ENCODE data around the gene SETBP1.

The SETBP1 gene

DNA sequence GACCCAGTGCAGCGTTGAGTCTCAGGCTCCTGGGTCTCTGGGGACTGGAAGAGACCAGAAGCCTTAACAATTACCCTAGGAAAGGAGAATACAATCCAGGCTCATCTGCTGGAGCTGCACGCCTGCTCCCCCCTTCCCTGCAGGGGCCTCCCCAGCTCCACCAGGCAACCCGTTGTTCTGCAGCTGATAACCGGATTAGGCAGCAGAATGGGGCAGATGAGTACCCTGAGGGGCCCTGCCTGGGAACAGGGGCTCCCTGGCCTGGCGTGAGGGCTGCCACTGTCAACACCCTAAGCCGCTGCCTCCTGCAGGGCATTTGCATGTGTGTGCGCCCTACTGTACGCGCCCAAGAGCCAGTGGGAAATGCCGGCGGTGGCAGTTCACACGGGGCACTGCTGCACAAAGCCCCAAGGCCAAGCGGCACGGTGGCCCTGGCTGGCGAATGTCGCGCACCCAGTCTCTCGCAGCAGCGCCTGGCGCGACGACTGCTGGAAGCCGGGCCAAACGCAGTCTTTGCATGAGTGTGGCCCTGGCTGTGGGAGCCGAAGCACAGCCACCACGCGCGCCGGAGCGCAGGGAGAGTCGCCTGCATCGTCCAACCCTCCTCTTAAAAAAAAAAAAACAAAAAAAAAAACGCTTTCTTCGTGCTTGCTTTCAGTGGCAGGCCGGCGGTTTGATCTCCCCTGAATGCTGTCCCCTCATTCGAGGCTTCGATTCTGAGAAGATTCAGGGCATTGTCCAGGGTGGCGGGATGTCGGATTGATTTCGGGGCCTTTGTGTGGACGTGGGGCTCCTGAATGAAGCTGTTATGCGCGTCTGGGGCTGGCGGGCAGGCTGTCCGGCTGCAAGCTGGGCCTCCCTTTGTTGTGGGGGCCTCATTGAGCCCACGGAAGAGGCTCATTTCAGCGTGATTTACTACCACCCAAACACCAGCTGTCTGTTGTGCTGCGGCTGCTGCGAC is 63.8 kb downstream of the SETBP1 start:
- H3K4me3 ChIP-seq (ENCODE audit: low read depth, low read length), result no peak overlapping the region
- POLR2A ChIA-PET, result no interaction called here

DNA sequence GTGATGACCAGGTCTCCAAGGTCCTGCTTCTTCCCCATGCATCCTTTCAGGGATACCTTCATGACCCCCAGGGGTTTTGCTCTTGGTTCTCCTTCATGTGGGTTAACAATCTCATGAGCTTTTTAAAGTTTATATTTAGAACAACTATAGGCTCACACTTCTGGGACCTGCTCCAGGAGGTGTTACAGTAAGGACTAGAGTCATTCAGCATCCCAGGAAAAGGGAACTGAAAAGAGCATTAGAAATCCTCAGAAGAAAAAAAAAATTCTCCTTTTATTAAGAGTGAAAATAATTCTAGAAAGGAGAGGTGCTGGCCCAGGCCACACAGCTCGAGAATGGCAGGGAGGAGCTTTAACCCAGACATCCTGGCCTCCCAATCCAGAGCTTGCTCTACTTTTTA is 66.5 kb downstream of the SETBP1 start:
- TF ChIP-seq ZNF548 (tag by site-specific recombination; IDR thresholded peaks at IDR 0.05) (no peak), ZNF776 (tag by site-specific recombination; IDR thresholded peaks at IDR 0.05; ENCODE audit: borderline replicate concordance) (no peak), ZNF791 (tag by site-specific recombination; IDR thresholded peaks at IDR 0.05) (no peak), ZNF621 (tag by site-specific recombination; IDR thresholded peaks at IDR 0.05) (no peak), ZNF404 (tag by site-specific recombination; IDR thresholded peaks at IDR 0.05) (no peak), ZNF426 (tag by site-specific recombination; IDR thresholded peaks at IDR 0.05) (no peak), ZNF221 (tag by site-specific recombination; IDR thresholded peaks at IDR 0.05; ENCODE audit: borderline replicate concordance) (no peak), ZNF391 (tag by site-specific recombination; IDR thresholded peaks at IDR 0.05; ENCODE audit: borderline replicate concordance, low read depth) (no peak), ZSCAN30 (tag by site-specific recombination; IDR thresholded peaks at IDR 0.05) (no peak), ZNF133 (tag by site-specific recombination; IDR thresholded peaks at IDR 0.05) (no peak), BCL11A (tag by site-specific recombination; IDR thresholded peaks at IDR 0.05; ENCODE audit: low read depth) (no peak), ZNF785 (tag by site-specific recombination; IDR thresholded peaks at IDR 0.05) (no peak), ZNF214 (tag by site-specific recombination; IDR thresholded peaks at IDR 0.05; ENCODE audit: borderline replicate concordance) (no peak), ZNF398 (tag by site-specific recombination; IDR thresholded peaks at IDR 0.05) (no peak), KLF10 (tag by site-specific recombination; IDR thresholded peaks at IDR 0.05) (no peak), ZNF211 (tag by site-specific recombination; IDR thresholded peaks at IDR 0.05; ENCODE audit: low read depth) (no peak), ZNF701 (tag by site-specific recombination; IDR thresholded peaks at IDR 0.05) (no peak), ZBTB26 (tag by site-specific recombination; optimal IDR thresholded peaks at IDR 0.05) (no peak)
- TF ChIP-seq, protein P1, sequence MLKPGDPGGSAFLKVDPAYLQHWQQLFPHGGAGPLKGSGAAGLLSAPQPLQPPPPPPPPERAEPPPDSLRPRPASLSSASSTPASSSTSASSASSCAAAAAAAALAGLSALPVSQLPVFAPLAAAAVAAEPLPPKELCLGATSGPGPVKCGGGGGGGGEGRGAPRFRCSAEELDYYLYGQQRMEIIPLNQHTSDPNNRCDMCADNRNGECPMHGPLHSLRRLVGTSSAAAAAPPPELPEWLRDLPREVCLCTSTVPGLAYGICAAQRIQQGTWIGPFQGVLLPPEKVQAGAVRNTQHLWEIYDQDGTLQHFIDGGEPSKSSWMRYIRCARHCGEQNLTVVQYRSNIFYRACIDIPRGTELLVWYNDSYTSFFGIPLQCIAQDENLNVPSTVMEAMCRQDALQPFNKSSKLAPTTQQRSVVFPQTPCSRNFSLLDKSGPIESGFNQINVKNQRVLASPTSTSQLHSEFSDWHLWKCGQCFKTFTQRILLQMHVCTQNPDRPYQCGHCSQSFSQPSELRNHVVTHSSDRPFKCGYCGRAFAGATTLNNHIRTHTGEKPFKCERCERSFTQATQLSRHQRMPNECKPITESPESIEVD (tag by site-specific recombination; IDR thresholded peaks at IDR 0.05), result no peak
- ChIA-PET POLR2A (no interaction called here), CTCF (no interaction called here)
- no peaks in the 10 kb centered on the region for H3K9me3 ChIP-seq (ENCODE audit: control insufficient read depth, insufficient read depth, low read depth, low read length)
- no peaks in the 10 kb centered on the region for H3K36me3 ChIP-seq (ENCODE audit: control insufficient read depth in 2 of 2, insufficient read depth in 1 of 2, low read length in 2 of 2)
- no peak overlapping the region for H3K27ac ChIP-seq (ENCODE audit: extremely low read depth, low read depth, low read length)
- H3K4me1 ChIP-seq (ENCODE audit: control insufficient read depth, insufficient read depth, low read length), result peaks cover 8% of the 10 kb centered on the region
- H3K4me3 ChIP-seq (ENCODE audit: low read depth, low read length), result no peak overlapping the region

More for the DNA sequence above, 63.8 kb downstream of the SETBP1 start:
- H3K36me3 ChIP-seq (ENCODE audit: control insufficient read depth in 2 of 2, insufficient read depth in 1 of 2, low read length in 2 of 2), result no peaks in the 10 kb centered on the region
- TF ChIP-seq ZIC2 (tag by site-specific recombination; IDR thresholded peaks at IDR 0.05) (peak; percentile 47), ZNF302 (tag by site-specific recombination; IDR thresholded peaks at IDR 0.05; ENCODE audit: low read depth) (no peak)
- H3K27ac ChIP-seq (ENCODE audit: extremely low read depth, low read depth, low read length), result no peak overlapping the region
- CTCF ChIA-PET, result no interaction called here
- peaks cover 8% of the 10 kb centered on the region for H3K4me1 ChIP-seq (ENCODE audit: control insufficient read depth, insufficient read depth, low read length)
- no peaks in the 10 kb centered on the region for H3K9me3 ChIP-seq (ENCODE audit: control insufficient read depth, insufficient read depth, low read depth, low read length)
